ENCODE measurements around the gene PTPRF.

DNA sequence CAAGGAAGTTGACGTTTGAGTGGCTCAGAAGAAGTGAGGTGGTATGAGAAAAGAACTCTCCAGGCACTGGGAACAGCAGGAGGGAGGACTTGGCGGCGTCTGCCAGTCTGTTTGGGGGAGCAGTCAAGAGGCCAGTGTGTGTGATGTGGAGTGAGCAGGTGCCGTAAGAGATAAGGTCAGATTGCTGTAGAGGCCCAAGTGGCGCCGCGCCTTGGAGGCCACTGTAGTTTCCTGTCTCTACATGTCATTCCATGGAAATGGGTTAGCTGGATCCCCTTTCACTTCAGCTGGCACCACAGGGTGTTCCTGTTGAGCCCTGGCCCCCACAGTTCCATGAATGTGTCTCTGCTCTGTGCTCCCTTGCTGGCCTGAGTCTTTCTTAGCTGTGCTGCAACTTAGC lies 35.5 kb upstream of the PTPRF start:
- TF ChIP-seq, protein P1, sequence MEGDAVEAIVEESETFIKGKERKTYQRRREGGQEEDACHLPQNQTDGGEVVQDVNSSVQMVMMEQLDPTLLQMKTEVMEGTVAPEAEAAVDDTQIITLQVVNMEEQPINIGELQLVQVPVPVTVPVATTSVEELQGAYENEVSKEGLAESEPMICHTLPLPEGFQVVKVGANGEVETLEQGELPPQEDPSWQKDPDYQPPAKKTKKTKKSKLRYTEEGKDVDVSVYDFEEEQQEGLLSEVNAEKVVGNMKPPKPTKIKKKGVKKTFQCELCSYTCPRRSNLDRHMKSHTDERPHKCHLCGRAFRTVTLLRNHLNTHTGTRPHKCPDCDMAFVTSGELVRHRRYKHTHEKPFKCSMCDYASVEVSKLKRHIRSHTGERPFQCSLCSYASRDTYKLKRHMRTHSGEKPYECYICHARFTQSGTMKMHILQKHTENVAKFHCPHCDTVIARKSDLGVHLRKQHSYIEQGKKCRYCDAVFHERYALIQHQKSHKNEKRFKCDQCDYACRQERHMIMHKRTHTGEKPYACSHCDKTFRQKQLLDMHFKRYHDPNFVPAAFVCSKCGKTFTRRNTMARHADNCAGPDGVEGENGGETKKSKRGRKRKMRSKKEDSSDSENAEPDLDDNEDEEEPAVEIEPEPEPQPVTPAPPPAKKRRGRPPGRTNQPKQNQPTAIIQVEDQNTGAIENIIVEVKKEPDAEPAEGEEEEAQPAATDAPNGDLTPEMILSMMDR (IDR thresholded peaks at IDR 0.05), result no peak
- no peak for TF ChIP-seq POLR2AphosphoS5 (IDR thresholded peaks at IDR 0.05)
